K562 (cell line): ENCODE data around the gene AP3B1.

Experiments used
- CC2D1A ChIP-seq: fragments of 450-650 bp; IDR thresholded peaks from 2 replicates; pipeline ENCODE4 v1.6.1; 2017; ENCODE audit warnings: mild to moderate bottlenecking
- JUNB ChIP-seq: fragments of 450-650 bp; formaldehyde crosslinking; conservative IDR thresholded peaks from 2 replicates; pipeline ENCODE4 v1.4.0; 2020; ENCODE audit warnings: mild to moderate bottlenecking
- NFYB ChIP-seq: IDR thresholded peaks from 2 replicates; pipeline ENCODE4 v1.6.1; 2011; ENCODE audit warnings: mild to moderate bottlenecking, moderate library complexity; ENCODE audit not compliant: insufficient read length; ENCODE audit errors: extremely low read depth
- ZBTB17 ChIP-seq: fragments of 450-650 bp; formaldehyde crosslinking; IDR thresholded peaks from 2 replicates; pipeline ENCODE4 v1.4.0; 2020; ENCODE audit warnings: mild to moderate bottlenecking
- ZKSCAN8 ChIP-seq: fragments of 200-800 bp; sonication (Bioruptor generic); IDR thresholded peaks from 2 replicates; pipeline ENCODE4 v1.6.1; 2016; ENCODE audit warnings: missing genetic modification characterization, missing compliant biosample characterization
- TF ChIP-seq, protein P1 (sequence below): sonication (generic); formaldehyde crosslinking; IDR thresholded peaks from 2 replicates; pipeline ENCODE4 v1.8.0; 2022; ENCODE audit warnings: mild to moderate bottlenecking, missing genetic modification reagents
- TF ChIP-seq, protein P2 (sequence below), 3 experiments: IDR thresholded peaks in 2 of 3; conservative IDR thresholded peaks in 1 of 3; 2 replicates each; pipeline ENCODE4 v1.5.1; 2011 to 2012; ENCODE audit warnings: low read length in 3 of 3, mild to moderate bottlenecking in 3 of 3, control low read depth in 2 of 3, improper control_type of control experiment in 1 of 3, inconsistent platforms in 1 of 3, low read depth in 1 of 3, mixed read lengths in 1 of 3, moderate library complexity in 1 of 3; ENCODE audit not compliant: insufficient read depth in 2 of 3

GRCh38 chr5:78077369-78078068, 217.0 kb downstream of the AP3B1 start:
- TF ChIP-seq NFYB, result no peak
- TF ChIP-seq, protein P1, sequence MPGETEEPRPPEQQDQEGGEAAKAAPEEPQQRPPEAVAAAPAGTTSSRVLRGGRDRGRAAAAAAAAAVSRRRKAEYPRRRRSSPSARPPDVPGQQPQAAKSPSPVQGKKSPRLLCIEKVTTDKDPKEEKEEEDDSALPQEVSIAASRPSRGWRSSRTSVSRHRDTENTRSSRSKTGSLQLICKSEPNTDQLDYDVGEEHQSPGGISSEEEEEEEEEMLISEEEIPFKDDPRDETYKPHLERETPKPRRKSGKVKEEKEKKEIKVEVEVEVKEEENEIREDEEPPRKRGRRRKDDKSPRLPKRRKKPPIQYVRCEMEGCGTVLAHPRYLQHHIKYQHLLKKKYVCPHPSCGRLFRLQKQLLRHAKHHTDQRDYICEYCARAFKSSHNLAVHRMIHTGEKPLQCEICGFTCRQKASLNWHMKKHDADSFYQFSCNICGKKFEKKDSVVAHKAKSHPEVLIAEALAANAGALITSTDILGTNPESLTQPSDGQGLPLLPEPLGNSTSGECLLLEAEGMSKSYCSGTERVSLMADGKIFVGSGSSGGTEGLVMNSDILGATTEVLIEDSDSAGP, result no peak
- no peak for TF ChIP-seq CC2D1A
- TF ChIP-seq, protein P2, sequence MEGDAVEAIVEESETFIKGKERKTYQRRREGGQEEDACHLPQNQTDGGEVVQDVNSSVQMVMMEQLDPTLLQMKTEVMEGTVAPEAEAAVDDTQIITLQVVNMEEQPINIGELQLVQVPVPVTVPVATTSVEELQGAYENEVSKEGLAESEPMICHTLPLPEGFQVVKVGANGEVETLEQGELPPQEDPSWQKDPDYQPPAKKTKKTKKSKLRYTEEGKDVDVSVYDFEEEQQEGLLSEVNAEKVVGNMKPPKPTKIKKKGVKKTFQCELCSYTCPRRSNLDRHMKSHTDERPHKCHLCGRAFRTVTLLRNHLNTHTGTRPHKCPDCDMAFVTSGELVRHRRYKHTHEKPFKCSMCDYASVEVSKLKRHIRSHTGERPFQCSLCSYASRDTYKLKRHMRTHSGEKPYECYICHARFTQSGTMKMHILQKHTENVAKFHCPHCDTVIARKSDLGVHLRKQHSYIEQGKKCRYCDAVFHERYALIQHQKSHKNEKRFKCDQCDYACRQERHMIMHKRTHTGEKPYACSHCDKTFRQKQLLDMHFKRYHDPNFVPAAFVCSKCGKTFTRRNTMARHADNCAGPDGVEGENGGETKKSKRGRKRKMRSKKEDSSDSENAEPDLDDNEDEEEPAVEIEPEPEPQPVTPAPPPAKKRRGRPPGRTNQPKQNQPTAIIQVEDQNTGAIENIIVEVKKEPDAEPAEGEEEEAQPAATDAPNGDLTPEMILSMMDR (IDR thresholded peaks at IDR 0.05 in 2 of 3, conservative IDR thresholded peaks at IDR 0.05 in 1 of 3; ENCODE audit: insufficient read depth in 2 of 3, low read depth in 1 of 3, low read length in 3 of 3), result no peak
- TF ChIP-seq JUNB (CRISPR knock-in tag), result no peak
- TF ChIP-seq ZBTB17 (CRISPR knock-in tag), result no peak
- TF ChIP-seq ZKSCAN8 (CRISPR knock-in tag), result no peak
